Breast epithelium (tissue), 4 donors: ENCODE measurements around the gene MDC1. TPM values are rescaled to one million over a fixed set of nuclear protein-coding genes. Genes with fewer than 3 reads are reported as not detected.

Experiments used
- DNase-seq, 2 donors: peaks; one replicate each; pipeline ENCODE4 v3.0.0-alpha.2; 2019; ENCODE audit warnings: low spot score in 2 of 2
- H3K27ac ChIP-seq, 2 donors: fragments of 200-600 bp; sonication (generic) in 1 of 2; one replicate each; pipeline ENCODE4 v1.5.1; 2016 to 2019; ENCODE audit warnings: mild to moderate bottlenecking in 1 of 2
- H3K27me3 ChIP-seq, 2 donors: fragments of 200-600 bp; sonication (generic) in 1 of 2; one replicate each; pipeline versions ENCODE4 v1.5.1 to v1.6.0; 2017 to 2019; ENCODE audit warnings: control low read depth in 1 of 2, mild to moderate bottlenecking in 1 of 2
- H3K36me3 ChIP-seq: fragments of 200-600 bp; one replicate; pipeline ENCODE4 v1.5.1; 2019
- H3K4me1 ChIP-seq, 2 donors: fragments of 200-600 bp; sonication (generic); one replicate each; pipeline ENCODE4 v1.5.1; 2016 to 2019; ENCODE audit warnings: control low read depth in 1 of 2
- H3K4me3 ChIP-seq, 3 donors: fragments of 200-600 bp; sonication (generic); 1 replicate in 2 of 3; 2 replicates in 1 of 3; pipeline ENCODE4 v1.5.1; 2016 to 2019; ENCODE audit warnings: mild to moderate bottlenecking in 3 of 3, moderate library complexity in 2 of 3
- H3K9me3 ChIP-seq, 2 donors: fragments of 200-600 bp; sonication (generic) in 1 of 2; one replicate each; pipeline ENCODE4 v1.5.1; 2016 to 2019; ENCODE audit warnings: control low read depth in 1 of 2
- POLR2A ChIP-seq: fragments of 450-650 bp; IDR thresholded peaks from one replicate; pipeline ENCODE4 v1.6.1; 2016; ENCODE audit warnings: antibody characterized with exemption, mild to moderate bottlenecking, moderate library complexity
- POLR2AphosphoS5 ChIP-seq, 3 donors: sonication (generic); formaldehyde crosslinking; IDR thresholded peaks; one replicate each; pipeline ENCODE4 v1.6.1; 2017; ENCODE audit warnings: antibody characterized with exemption in 3 of 3
- intact Hi-C: fragments of 100-400 bp; cut with DNase I; formaldehyde crosslinking; loops from one replicate; pipeline ENCODE4 v1.15.1; 2023; ENCODE audit warnings: low total_unique reads
- total RNA-seq, 3 donors: library from RNA; depleted of rRNA; stranded (reverse); fragments of >200 nt; gene quantifications; one replicate each; pipeline ENCODE4 v1.1.0, GENCODE V29; 2016
- TF ChIP-seq, protein P1 (sequence below), 3 donors: fragments of 450-650 bp; IDR thresholded peaks; one replicate each; pipeline ENCODE4 v1.5.1; 2016 to 2017; ENCODE audit warnings: antibody characterized with exemption in 3 of 3, mild to moderate bottlenecking in 3 of 3, moderate library complexity in 3 of 3

MDC1 gene
- total RNA-seq, 3 donors from 2014 or later: 8.5 to 14.9 (median 13.4) TPM

DNA sequence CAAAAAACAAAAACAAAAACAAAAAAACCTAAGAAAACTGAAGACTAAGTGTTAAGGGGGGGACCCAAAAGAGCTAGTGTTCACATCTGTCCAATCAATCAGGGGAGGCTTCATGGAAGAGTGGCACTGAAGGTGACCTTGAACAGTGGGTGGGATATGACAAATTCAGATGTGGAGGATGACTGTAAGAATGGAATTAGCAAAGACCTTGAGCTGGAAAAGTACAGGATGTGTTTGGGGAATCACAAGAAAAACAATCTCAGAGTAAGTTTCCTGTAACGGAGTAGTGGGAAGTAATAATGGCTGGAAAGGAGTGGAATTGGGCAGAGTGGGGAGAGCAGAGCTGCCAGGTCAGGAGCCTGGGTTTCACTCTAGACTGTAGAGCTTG is 30.2 kb upstream of the MDC1 start:
- no peaks in the 10 kb centered on the region for H3K9me3 ChIP-seq
- DNase-seq: no peak
- peaks cover 0 to 25% of the 10 kb centered on the region in 2 donors for H3K4me1 ChIP-seq
- H3K4me3 ChIP-seq: no peak overlapping the region
- H3K27ac ChIP-seq: peak overlapping the region; percentile 68 to 97
- H3K36me3 ChIP-seq: no peaks in the 10 kb centered on the region
- TF ChIP-seq POLR2AphosphoS5 (IDR thresholded peaks at IDR 0.05) (no peak), POLR2A (no peak)
- TF ChIP-seq, protein P1, sequence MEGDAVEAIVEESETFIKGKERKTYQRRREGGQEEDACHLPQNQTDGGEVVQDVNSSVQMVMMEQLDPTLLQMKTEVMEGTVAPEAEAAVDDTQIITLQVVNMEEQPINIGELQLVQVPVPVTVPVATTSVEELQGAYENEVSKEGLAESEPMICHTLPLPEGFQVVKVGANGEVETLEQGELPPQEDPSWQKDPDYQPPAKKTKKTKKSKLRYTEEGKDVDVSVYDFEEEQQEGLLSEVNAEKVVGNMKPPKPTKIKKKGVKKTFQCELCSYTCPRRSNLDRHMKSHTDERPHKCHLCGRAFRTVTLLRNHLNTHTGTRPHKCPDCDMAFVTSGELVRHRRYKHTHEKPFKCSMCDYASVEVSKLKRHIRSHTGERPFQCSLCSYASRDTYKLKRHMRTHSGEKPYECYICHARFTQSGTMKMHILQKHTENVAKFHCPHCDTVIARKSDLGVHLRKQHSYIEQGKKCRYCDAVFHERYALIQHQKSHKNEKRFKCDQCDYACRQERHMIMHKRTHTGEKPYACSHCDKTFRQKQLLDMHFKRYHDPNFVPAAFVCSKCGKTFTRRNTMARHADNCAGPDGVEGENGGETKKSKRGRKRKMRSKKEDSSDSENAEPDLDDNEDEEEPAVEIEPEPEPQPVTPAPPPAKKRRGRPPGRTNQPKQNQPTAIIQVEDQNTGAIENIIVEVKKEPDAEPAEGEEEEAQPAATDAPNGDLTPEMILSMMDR (IDR thresholded peaks at IDR 0.05): no peak
- intact Hi-C loops: no loop called here
- no peaks in the 10 kb centered on the region for H3K27me3 ChIP-seq

DNA sequence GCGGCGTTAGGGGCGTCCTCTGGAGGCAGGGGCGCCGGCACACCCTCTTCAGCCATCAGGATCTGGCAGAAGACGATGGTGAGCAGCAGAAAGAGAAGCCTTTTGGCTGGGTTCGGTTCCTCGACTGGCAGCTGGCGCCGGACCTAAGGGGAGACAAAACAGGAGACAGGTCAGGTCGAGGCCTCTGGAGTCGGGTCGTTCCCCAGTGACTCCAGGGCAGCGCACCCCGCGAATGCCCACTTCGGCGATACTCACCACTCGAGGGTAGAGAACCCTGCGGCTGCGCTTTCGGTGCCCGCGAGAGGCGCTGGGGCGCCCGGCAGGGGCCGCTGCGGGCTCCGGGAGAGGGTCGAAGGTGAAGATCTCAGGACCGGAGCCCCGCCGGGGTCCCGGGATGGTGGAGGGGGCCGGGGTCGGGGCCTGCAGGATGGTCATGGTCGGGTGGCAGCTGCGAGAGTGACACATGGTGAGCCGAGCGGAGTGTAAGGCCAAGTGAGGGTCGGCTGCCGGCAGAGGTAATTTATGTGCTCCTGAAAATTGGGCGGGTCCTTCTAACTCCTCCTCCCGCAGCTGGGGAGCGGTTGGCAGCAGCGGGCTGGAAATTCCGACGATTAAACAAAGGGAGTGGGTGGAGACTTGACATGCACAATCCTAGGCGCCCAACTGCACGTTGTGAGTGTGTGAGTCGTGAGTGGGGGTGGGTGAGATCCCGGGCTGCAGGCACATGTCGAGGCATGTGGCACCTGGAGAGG is 27.1 kb upstream of the MDC1 start, which contains the start of gene IER3:
Gene IER3, minus strand, starts transcription at position 494 of the 752 bp plus-strand sequence. Its CDS starts 29 bp downstream, at position 465.
- Histone ChIP-seq H3K36me3 (no peaks in the 10 kb centered on the region), H3K4me3 (peak within 1 kb of the TSS; percentile 83 to 93 (median 86)), H3K4me1 (peaks cover 0 to 26% of the 10 kb centered on the region in 2 donors), H3K9me3 (no peaks in the 10 kb centered on the region), H3K27me3 (no peaks in the 10 kb centered on the region), H3K27ac (peak within 1 kb of the TSS; percentile 97 to 99)
- DNase-seq: peak; percentile 88 to 92
- TF ChIP-seq POLR2AphosphoS5 (IDR thresholded peaks at IDR 0.05): peak; percentile 94 to 95 (median 94)
- peak; percentile 61 for TF ChIP-seq POLR2A
- TF ChIP-seq, protein P1 (IDR thresholded peaks at IDR 0.05): peak; percentile 42 to 75 (median 54)
- intact Hi-C loops: no loop called here

DNA sequence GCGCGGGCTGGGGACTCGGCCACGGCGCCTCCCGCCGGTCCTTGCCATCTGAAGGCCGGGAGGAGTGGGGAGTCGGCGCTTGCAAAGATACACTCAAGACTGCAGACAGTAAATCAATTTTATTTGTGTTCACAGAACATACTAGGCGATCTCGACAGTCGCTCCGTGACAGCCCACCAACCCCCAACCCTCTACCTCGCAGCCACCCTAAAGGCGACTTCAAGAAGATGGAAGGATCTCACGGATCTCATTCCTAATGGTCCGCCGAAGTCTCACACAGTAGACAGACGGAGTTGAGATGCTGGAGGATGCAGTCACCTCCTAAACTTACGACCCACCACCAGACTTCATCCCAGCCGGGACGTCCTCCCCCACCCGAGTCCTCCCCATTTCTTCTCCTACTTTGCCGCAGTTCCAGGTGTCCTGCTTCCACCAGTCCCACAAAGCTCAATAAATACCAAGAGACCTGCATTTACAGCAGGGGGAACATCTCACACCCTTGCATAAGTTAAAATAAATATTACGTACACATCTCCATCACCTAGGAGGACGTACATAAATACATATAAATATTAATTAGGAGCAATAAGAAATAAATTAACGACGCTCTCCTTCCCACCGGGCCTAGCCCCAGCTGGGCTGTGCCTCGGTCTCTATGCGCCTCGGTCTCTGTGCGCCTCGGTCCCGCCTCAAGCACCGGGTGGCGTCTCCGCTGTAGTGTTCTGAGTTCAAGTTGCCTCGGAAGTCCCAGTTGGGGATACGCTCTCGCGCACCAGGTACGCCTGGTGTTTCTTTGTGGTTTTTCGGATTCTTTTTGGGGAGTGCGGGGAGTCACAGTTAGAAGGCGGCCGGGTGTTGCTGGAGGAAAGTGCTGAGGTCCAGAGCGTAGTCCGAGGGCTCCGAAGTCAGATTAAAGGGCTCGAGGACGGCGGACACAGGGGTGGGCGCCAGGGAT is 26.3 kb upstream of the MDC1 start:
- intact Hi-C loops: no loop called here
- DNase-seq: peak in 1 of 2 donors; percentile 44
- peak overlapping the region; percentile 97 to 99 for H3K27ac ChIP-seq
- H3K27me3 ChIP-seq: no peaks in the 10 kb centered on the region
- peaks cover 0 to 21% of the 10 kb centered on the region in 2 donors for H3K4me1 ChIP-seq
- TF ChIP-seq POLR2A: no peak
- peak in 1 of 3 donors; percentile 1 for TF ChIP-seq POLR2AphosphoS5 (IDR thresholded peaks at IDR 0.05)
- TF ChIP-seq, protein P1 (IDR thresholded peaks at IDR 0.05): peak in 1 of 3 donors; percentile 6
- H3K36me3 ChIP-seq: no peaks in the 10 kb centered on the region
- H3K4me3 ChIP-seq: peak overlapping the region; percentile 83 to 93 (median 86)
- no peaks in the 10 kb centered on the region for H3K9me3 ChIP-seq

DNA sequence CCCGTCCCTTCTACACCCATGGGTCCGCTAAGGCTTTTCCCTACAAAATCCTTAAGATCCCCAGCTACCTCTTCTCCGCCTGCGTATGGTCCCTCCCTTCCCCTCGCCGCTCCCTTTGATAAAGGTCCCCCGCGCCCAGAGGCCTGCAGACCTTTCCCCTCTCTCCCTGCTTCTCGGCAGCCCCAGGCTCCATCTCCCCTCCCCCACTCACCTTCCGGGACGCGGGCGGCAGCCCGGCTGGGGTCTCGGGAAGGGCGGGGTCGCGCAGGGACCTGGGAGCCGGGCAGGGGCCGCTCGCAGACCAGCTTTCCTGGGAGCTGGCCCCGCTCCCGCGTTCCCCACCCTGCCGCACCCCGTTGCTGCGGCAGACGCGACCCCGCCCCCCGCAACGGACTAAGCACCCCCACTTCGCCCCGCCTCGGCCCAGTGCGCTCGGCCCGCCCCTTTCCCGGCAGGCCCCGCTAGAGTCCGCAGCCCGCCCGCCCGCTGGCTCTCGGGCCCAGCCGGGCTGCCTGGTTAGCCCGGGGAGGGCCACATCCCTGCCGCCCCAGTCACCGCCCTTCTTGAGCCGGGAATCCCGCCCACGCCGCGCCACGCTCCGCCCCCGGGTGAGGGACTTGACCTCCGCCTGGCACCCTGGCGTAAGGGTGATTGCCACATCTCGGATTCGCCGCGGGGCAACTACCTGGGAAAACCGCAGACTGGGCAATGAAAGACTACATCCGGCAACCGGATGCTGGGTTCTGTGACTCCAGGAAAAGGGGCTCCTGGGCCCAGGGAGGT is 25.4 kb upstream of the MDC1 start, which contains the start of gene FLOT1:
Gene FLOT1, minus strand, starts transcription at position 372 of the 783 bp plus-strand sequence. CDS start 498 bp downstream, outside the sequence.
- intact Hi-C loops: no loop called here
- no peaks in the 10 kb centered on the region for H3K27me3 ChIP-seq
- H3K27ac ChIP-seq: peak within 1 kb of the TSS; percentile 97 to 99
- TF ChIP-seq, protein P1 (IDR thresholded peaks at IDR 0.05): peak in 1 of 3 donors; percentile 8
- peak; percentile 83 to 98 (median 92) for TF ChIP-seq POLR2AphosphoS5 (IDR thresholded peaks at IDR 0.05)
- peak; percentile 19 for TF ChIP-seq POLR2A
- no peaks in the 10 kb centered on the region for H3K36me3 ChIP-seq
- no peaks in the 10 kb centered on the region for H3K9me3 ChIP-seq
- peak within 1 kb of the TSS; percentile 83 to 93 (median 86) for H3K4me3 ChIP-seq
- peaks cover 0 to 22% of the 10 kb centered on the region in 2 donors for H3K4me1 ChIP-seq
- DNase-seq: peak; percentile 99 to 100
